ENCODE data around the gene PARP11.

GRCh38 chr12:3881281-3881950 lies 8.2 kb upstream of the PARP11 start:
- no peak for TF ChIP-seq CTCF (IDR thresholded peaks at IDR 0.05)
- no peak for TF ChIP-seq POLR2A (IDR thresholded peaks at IDR 0.05)
